ENCODE measurements around the gene YPEL2. TPM values are rescaled to one million over a fixed set of nuclear protein-coding genes. Genes with fewer than 3 reads are reported as not detected.
A peak's percentile ranks its signal among the peaks of the same experiment; 100 is the strongest.

The YPEL2 gene
- total RNA-seq, 1 experiment from 2014 or later, result 2.9 TPM

GRCh38 chr17:59421722-59422121 is 90.3 kb downstream of the YPEL2 start:
- CTCF ChIA-PET, result no interaction called here

DNA sequence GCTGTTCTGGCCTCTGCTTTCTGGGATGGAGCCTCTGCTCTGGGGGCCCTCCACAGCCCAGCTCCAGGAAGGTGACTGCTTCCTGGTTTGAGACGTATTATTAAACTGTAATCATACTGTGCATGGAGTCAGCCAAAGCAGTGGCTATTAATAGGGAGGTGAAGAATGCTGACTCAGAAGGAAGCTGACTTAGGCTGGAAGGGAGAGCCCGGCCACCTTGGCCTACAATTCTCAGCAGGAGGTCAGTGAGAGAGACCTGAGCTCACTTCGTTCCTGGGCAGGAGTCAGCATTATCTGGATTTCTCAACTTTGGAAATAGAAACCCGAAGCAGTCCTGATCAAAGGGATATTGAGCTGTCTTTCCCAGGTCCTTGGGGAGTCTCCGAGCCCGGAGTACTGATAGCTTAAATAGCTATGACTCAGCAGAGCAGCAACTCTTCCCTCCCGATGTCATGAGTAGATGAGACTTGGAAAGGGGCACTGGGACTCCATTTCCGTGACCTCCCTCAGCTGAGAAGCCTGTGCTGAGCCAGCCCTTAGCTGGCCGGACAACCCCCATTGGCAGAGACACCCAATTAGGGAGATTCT is 91.8 kb downstream of the YPEL2 start:
- no TSS peak for BruUV-seq (replicated peaks)
- peak overlapping the region; percentile 39 for H3K27ac Mint-ChIP-seq (ENCODE audit: unreplicated experiment)
- no peaks in the 10 kb centered on the region for H3K9me3 Mint-ChIP-seq (ENCODE audit: unreplicated experiment)

More at GRCh38 chr17:59421722-59422121, 90.3 kb downstream of the YPEL2 start:
- Mint-ChIP-seq H3K36me3 (ENCODE audit: insufficient read depth, unreplicated experiment) (no peaks in the 10 kb centered on the region), H3K27me3 (ENCODE audit: insufficient read depth, unreplicated experiment) (no peaks in the 10 kb centered on the region), H3K4me3 (ENCODE audit: unreplicated experiment) (no peak overlapping the region), H3K9me3 (ENCODE audit: unreplicated experiment) (no peaks in the 10 kb centered on the region), H3K4me1 (ENCODE audit: low read depth, unreplicated experiment) (peaks cover 6% of the 10 kb centered on the region), H3K27ac (ENCODE audit: unreplicated experiment) (no peak overlapping the region)
- TF ChIP-seq, protein P1, sequence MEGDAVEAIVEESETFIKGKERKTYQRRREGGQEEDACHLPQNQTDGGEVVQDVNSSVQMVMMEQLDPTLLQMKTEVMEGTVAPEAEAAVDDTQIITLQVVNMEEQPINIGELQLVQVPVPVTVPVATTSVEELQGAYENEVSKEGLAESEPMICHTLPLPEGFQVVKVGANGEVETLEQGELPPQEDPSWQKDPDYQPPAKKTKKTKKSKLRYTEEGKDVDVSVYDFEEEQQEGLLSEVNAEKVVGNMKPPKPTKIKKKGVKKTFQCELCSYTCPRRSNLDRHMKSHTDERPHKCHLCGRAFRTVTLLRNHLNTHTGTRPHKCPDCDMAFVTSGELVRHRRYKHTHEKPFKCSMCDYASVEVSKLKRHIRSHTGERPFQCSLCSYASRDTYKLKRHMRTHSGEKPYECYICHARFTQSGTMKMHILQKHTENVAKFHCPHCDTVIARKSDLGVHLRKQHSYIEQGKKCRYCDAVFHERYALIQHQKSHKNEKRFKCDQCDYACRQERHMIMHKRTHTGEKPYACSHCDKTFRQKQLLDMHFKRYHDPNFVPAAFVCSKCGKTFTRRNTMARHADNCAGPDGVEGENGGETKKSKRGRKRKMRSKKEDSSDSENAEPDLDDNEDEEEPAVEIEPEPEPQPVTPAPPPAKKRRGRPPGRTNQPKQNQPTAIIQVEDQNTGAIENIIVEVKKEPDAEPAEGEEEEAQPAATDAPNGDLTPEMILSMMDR (IDR thresholded peaks at IDR 0.05; ENCODE audit: insufficient read depth in 1 of 2, low read depth in 1 of 2, low read length in 1 of 2, severe bottlenecking in 1 of 2, unreplicated experiment in 1 of 2), result no peak
- no peak overlapping the region for H3K4me3 ChIP-seq (ENCODE audit: low read depth, low read length)
- H3K27me3 ChIP-seq (replicated peaks; ENCODE audit: control insufficient read depth, insufficient read depth, low read length), result no peaks in the 10 kb centered on the region
- intact Hi-C loops (cut with micrococcal nuclease; ENCODE audit: unreplicated experiment), result no loop called here
- no TSS peak for BruUV-seq (replicated peaks)
- no peak for DNase-seq
- H3K36me3 ChIP-seq (ENCODE audit: control insufficient read depth, insufficient read depth, low read length), result no peaks in the 10 kb centered on the region
- no peaks in the 10 kb centered on the region for H3K9me3 ChIP-seq
- H3K4me1 ChIP-seq, result no peaks in the 10 kb centered on the region
- POLR2A ChIA-PET, result no interaction called here

DNA sequence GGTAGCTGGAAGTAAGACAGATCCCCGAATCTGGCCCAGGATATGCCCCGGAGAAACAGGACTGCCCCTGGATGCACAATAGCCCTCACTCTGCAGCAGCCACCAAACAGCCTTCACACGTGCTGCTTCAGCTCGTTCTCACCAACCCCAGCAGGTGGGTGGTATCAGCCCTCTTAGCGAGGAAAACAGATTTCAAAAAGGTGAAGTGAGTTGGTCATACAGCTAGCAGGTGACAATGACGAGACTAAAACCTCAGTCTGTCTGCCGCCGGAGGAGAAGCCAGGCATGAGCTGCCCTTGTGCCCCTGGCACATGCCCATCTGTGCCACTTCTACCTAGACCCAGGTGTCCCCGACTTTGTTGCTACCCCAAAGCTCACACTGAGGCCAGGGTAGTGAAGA is 92.4 kb downstream of the YPEL2 start:
- intact Hi-C loops (cut with micrococcal nuclease; ENCODE audit: unreplicated experiment), result no loop called here
- no peaks in the 10 kb centered on the region for H3K27me3 Mint-ChIP-seq (ENCODE audit: insufficient read depth, unreplicated experiment)
- H3K4me1 Mint-ChIP-seq (ENCODE audit: low read depth, unreplicated experiment), result peaks cover 6% of the 10 kb centered on the region
- H3K4me1 ChIP-seq, result no peaks in the 10 kb centered on the region
- H3K27me3 ChIP-seq (replicated peaks; ENCODE audit: control insufficient read depth, insufficient read depth, low read length), result no peaks in the 10 kb centered on the region
- H3K36me3 ChIP-seq (ENCODE audit: control insufficient read depth, insufficient read depth, low read length), result no peaks in the 10 kb centered on the region
- H3K27ac Mint-ChIP-seq (ENCODE audit: unreplicated experiment), result peak overlapping the region; percentile 39
- H3K4me3 Mint-ChIP-seq (ENCODE audit: unreplicated experiment), result no peak overlapping the region
- H3K4me3 ChIP-seq (ENCODE audit: low read depth, low read length), result no peak overlapping the region
- no peaks in the 10 kb centered on the region for H3K9me3 Mint-ChIP-seq (ENCODE audit: unreplicated experiment)
- TF ChIP-seq, protein P1 (IDR thresholded peaks at IDR 0.05; ENCODE audit: insufficient read depth in 1 of 2, low read depth in 1 of 2, low read length in 1 of 2, severe bottlenecking in 1 of 2, unreplicated experiment in 1 of 2), result no peak
- POLR2A ChIA-PET, result no interaction called here
- H3K36me3 Mint-ChIP-seq (ENCODE audit: insufficient read depth, unreplicated experiment), result no peaks in the 10 kb centered on the region
- no peak for DNase-seq
- BruUV-seq (replicated peaks), result no TSS peak
- no peaks in the 10 kb centered on the region for H3K9me3 ChIP-seq
- CTCF ChIA-PET, result no interaction called here

More for the DNA sequence above, 91.8 kb downstream of the YPEL2 start:
- Histone ChIP-seq H3K27me3 (replicated peaks; ENCODE audit: control insufficient read depth, insufficient read depth, low read length) (no peaks in the 10 kb centered on the region), H3K4me1 (no peaks in the 10 kb centered on the region), H3K9me3 (no peaks in the 10 kb centered on the region), H3K4me3 (ENCODE audit: low read depth, low read length) (no peak overlapping the region), H3K36me3 (ENCODE audit: control insufficient read depth, insufficient read depth, low read length) (no peaks in the 10 kb centered on the region)
- Mint-ChIP-seq H3K36me3 (ENCODE audit: insufficient read depth, unreplicated experiment) (no peaks in the 10 kb centered on the region), H3K4me1 (ENCODE audit: low read depth, unreplicated experiment) (peaks cover 6% of the 10 kb centered on the region), H3K27me3 (ENCODE audit: insufficient read depth, unreplicated experiment) (no peaks in the 10 kb centered on the region), H3K4me3 (ENCODE audit: unreplicated experiment) (no peak overlapping the region)
- no peak for DNase-seq
- TF ChIP-seq, protein P1 (IDR thresholded peaks at IDR 0.05; ENCODE audit: insufficient read depth in 1 of 2, low read depth in 1 of 2, low read length in 1 of 2, severe bottlenecking in 1 of 2, unreplicated experiment in 1 of 2), result no peak
- intact Hi-C loops (cut with micrococcal nuclease; ENCODE audit: unreplicated experiment), result no loop called here
- ChIA-PET CTCF (interaction anchor here (1.3 kb wide), 1 partner anchor 94 kb away, joined by 7 read pairs; no protein-coding TSS in a partner anchor), POLR2A (interaction anchor here (0.6 kb wide), 1 partner anchor 414 kb away, joined by 7 read pairs; no protein-coding TSS in a partner anchor)

All from Caco-2 (cell line).